Measurements from ENCODE around the gene SST. TPM values are rescaled to one million over a fixed set of nuclear protein-coding genes. Genes with fewer than 3 reads are reported as not detected.
A peak's percentile ranks its signal among the peaks of the same experiment; 100 is the strongest.

The SST gene
- total and polyA plus RNA-seq, 2 of the 13 experiments (the other 11 are each of a cell fraction or from before 2014, with no cell fraction given), result not detected

- Histone ChIP-seq H3K27ac (ENCODE audit: extremely low read length, insufficient read depth, low read length) (no peak overlapping the region), H3K9ac (ENCODE audit: insufficient read depth, low read depth, low read length) (no peak overlapping the region), H3K79me2 (ENCODE audit: insufficient read depth, low read length) (no peaks in the 10 kb centered on the region), H2AFZ (ENCODE audit: low read length) (no peak overlapping the region), H3K27me3 (ENCODE audit: control insufficient read depth in 1 of 2, insufficient read depth in 2 of 2, low read length in 2 of 2) (peaks cover 0 to 2% of the 10 kb centered on the region in 2 experiments; a peak in 2 of 5 replicates), H3K4me3 (replicated peaks in 1 of 3; ENCODE audit: insufficient read depth in 1 of 3, low read depth in 2 of 3, low read length in 3 of 3) (no peak overlapping the region), H4K20me1 (ENCODE audit: insufficient read depth, low read length) (no peaks in the 10 kb centered on the region), H3K9me3 (ENCODE audit: low read length) (no peaks in the 10 kb centered on the region), H3K4me1 (ENCODE audit: insufficient read depth, low read length) (no peaks in the 10 kb centered on the region), H3K36me3 (replicated peaks in 1 of 2; ENCODE audit: control insufficient read depth in 1 of 2, insufficient read depth in 2 of 2, low read length in 2 of 2) (no peaks in the 10 kb centered on the region), H3K4me2 (ENCODE audit: low read depth, low read length) (no peak overlapping the region)
- intact Hi-C loops (cut with micrococcal nuclease; ENCODE audit: unreplicated experiment), result no loop called here
- DNase-seq (ENCODE audit: low spot score) (no peak), ATAC-seq (no peak), FAIRE-seq (no peak)
- in situ Hi-C loops (cut with HindIII; ENCODE audit: extremely low pct_ligation_motif_present, low pct_unique_long_range_greater_than_20kb), result no loop called here
- ChIA-PET CTCF (ENCODE audit: low intra/inter-chr PET ratio, low total read pairs) (no interaction called here), POLR2A (no interaction called here)
- TF ChIP-seq, protein P1, sequence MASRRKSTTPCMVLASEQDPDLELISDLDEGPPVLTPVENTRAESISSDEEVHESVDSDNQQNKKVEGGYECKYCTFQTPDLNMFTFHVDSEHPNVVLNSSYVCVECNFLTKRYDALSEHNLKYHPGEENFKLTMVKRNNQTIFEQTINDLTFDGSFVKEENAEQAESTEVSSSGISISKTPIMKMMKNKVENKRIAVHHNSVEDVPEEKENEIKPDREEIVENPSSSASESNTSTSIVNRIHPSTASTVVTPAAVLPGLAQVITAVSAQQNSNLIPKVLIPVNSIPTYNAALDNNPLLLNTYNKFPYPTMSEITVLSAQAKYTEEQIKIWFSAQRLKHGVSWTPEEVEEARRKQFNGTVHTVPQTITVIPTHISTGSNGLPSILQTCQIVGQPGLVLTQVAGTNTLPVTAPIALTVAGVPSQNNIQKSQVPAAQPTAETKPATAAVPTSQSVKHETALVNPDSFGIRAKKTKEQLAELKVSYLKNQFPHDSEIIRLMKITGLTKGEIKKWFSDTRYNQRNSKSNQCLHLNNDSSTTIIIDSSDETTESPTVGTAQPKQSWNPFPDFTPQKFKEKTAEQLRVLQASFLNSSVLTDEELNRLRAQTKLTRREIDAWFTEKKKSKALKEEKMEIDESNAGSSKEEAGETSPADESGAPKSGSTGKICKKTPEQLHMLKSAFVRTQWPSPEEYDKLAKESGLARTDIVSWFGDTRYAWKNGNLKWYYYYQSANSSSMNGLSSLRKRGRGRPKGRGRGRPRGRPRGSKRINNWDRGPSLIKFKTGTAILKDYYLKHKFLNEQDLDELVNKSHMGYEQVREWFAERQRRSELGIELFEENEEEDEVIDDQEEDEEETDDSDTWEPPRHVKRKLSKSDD (CRISPR knock-in tag; IDR thresholded peaks at IDR 0.05; ENCODE audit: low read depth), result no peak
- TF ChIP-seq CREB1 (IDR thresholded peaks at IDR 0.05) (peak; percentile 53), CREB1 (CRISPR knock-in tag; IDR thresholded peaks at IDR 0.05) (no peak)
- BruUV-seq (replicated peaks), result no TSS peak
- WGBS (ENCODE audit: low lambda C conversion rate), result 4% methylated on average over 4 of the region's 4 CpGs
Observed at GRCh38 chr3:187689984-187690383, 19.8 kb upstream of the SST start.

DNA sequence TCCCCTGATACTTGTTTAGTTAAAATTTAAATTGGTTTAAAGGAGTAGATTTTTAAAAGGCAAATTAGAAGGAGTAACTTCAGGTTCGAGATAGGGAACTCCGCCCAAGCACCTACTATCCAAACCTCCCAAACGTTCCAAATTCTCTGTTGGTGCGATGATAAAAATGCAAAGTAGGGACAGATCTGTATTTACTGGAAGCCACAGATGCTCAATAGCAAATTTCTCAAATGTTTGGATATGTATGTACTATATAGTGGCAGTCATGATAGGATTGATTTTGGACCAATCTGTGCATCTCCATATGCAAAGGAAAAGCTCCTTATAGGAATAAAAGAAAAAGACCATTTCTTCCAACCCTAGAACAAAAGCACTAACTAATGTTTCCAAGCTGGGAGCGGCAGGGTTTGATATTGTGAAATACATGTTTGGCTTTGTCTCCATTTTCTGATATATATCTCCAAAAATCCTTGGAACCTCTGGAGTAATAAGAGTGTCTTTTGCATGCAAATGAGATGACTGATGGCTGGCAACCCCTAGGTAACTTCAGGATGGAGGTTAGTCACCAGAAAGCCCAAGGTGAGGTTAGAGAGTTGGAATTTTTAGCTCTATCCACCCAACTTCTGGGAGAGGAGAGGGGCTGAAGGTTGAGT, 16.6 kb upstream of the SST start:
- Histone ChIP-seq H3K4me2 (ENCODE audit: low read depth, low read length) (no peak overlapping the region), H3K4me3 (replicated peaks in 1 of 3; ENCODE audit: insufficient read depth in 1 of 3, low read depth in 2 of 3, low read length in 3 of 3) (no peak overlapping the region), H3K27me3 (ENCODE audit: control insufficient read depth in 1 of 2, insufficient read depth in 2 of 2, low read length in 2 of 2) (0 out of 5 replicates have a peak, but pooled peaks cover 0 to 2% of the 10 kb centered on the region in 2 experiments), H3K9me3 (ENCODE audit: low read length) (no peaks in the 10 kb centered on the region), H3K9ac (ENCODE audit: insufficient read depth, low read depth, low read length) (no peak overlapping the region), H2AFZ (ENCODE audit: low read length) (no peak overlapping the region), H3K79me2 (ENCODE audit: insufficient read depth, low read length) (no peaks in the 10 kb centered on the region), H3K27ac (ENCODE audit: extremely low read length, insufficient read depth, low read length) (no peak overlapping the region), H4K20me1 (ENCODE audit: insufficient read depth, low read length) (no peaks in the 10 kb centered on the region), H3K36me3 (replicated peaks in 1 of 2; ENCODE audit: control insufficient read depth in 1 of 2, insufficient read depth in 2 of 2, low read length in 2 of 2) (no peaks in the 10 kb centered on the region), H3K4me1 (ENCODE audit: insufficient read depth, low read length) (no peaks in the 10 kb centered on the region)
- intact Hi-C loops (cut with micrococcal nuclease; ENCODE audit: unreplicated experiment), result no loop called here
- ChIA-PET POLR2A (no interaction called here), CTCF (ENCODE audit: low intra/inter-chr PET ratio, low total read pairs) (no interaction called here)
- no peak for DNase-seq (ENCODE audit: low spot score)
- peak; percentile 35; the same call in 1 of the 2 replicates for TF ChIP-seq CEBPB (IDR thresholded peaks at IDR 0.05; ENCODE audit: borderline replicate concordance, low read depth, low read length)
- TF ChIP-seq, protein P2, sequence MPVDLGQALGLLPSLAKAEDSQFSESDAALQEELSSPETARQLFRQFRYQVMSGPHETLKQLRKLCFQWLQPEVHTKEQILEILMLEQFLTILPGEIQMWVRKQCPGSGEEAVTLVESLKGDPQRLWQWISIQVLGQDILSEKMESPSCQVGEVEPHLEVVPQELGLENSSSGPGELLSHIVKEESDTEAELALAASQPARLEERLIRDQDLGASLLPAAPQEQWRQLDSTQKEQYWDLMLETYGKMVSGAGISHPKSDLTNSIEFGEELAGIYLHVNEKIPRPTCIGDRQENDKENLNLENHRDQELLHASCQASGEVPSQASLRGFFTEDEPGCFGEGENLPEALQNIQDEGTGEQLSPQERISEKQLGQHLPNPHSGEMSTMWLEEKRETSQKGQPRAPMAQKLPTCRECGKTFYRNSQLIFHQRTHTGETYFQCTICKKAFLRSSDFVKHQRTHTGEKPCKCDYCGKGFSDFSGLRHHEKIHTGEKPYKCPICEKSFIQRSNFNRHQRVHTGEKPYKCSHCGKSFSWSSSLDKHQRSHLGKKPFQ (CRISPR knock-in tag; IDR thresholded peaks at IDR 0.05; ENCODE audit: insufficient replicate concordance), result no peak
- WGBS (ENCODE audit: low lambda C conversion rate), result 35% methylated on average over 5 of the region's 5 CpGs
- FAIRE-seq, result no peak
- BruUV-seq (replicated peaks), result no TSS peak
- no peak for ATAC-seq
- in situ Hi-C loops (cut with HindIII; ENCODE audit: extremely low pct_ligation_motif_present, low pct_unique_long_range_greater_than_20kb), result no loop called here

Data from HepG2 (cell line).